GM23338 (cell line): ENCODE results near the gene EVA1B. TPM values are rescaled to one million over a fixed set of nuclear protein-coding genes. Genes with fewer than 3 reads are reported as not detected.

Source experiments
- ATAC-seq: fragments of 200-7000 bp; cut with Tn5 transposase; 3 replicates; pipeline ENCODE4 v1.9.1; 2020
- DNase-seq: peaks from one replicate; pipeline ENCODE4 v3.0.0-alpha.2; 2015; ENCODE audit warnings: low spot score
- H2AFZ ChIP-seq: fragments of 200-600 bp; sonication (generic); 2 replicates; pipeline ENCODE4 v1.8.0; 2016; ENCODE audit warnings: antibody characterized with exemption, mild to moderate bottlenecking, moderate library complexity
- H3F3A ChIP-seq: fragments of 200-600 bp; sonication (generic); replicated peaks from 2 replicates; pipeline ENCODE4 v1.8.0; 2017; ENCODE audit warnings: antibody characterized with exemption, mixed run types, low read depth
- H3K27ac ChIP-seq: fragments of 200-600 bp; sonication (generic); 2 replicates; pipeline ENCODE4 v1.6.1; 2016; ENCODE audit warnings: low read depth
- H3K27me3 ChIP-seq: fragments of 200-600 bp; sonication (generic); 2 replicates; pipeline ENCODE4 v1.8.0; 2016; ENCODE audit warnings: mild to moderate bottlenecking, mixed run types, moderate library complexity; ENCODE audit not compliant: insufficient read depth
- H3K36me3 ChIP-seq: fragments of 200-600 bp; sonication (generic); 2 replicates; pipeline ENCODE4 v1.8.0; 2016; ENCODE audit warnings: mild to moderate bottlenecking; ENCODE audit not compliant: insufficient read depth
- H3K4me1 ChIP-seq: fragments of 200-600 bp; sonication (generic); 2 replicates; pipeline ENCODE4 v1.8.0; 2016; ENCODE audit warnings: mild to moderate bottlenecking, moderate library complexity; ENCODE audit not compliant: insufficient read depth
- H3K4me2 ChIP-seq: fragments of 200-600 bp; sonication (generic); 2 replicates; pipeline ENCODE4 v1.7.1; 2017; ENCODE audit warnings: mixed run types
- H3K4me3 ChIP-seq: fragments of 200-600 bp; sonication (generic); 2 replicates; pipeline ENCODE4 v1.6.1; 2016; ENCODE audit warnings: mixed run types
- H3K79me2 ChIP-seq: fragments of 200-600 bp; sonication (generic); replicated peaks from 2 replicates; pipeline ENCODE4 v1.8.0; 2017; ENCODE audit warnings: mild to moderate bottlenecking; ENCODE audit not compliant: insufficient read depth
- H3K9me2 ChIP-seq: fragments of 200-600 bp; sonication (generic); 2 replicates; pipeline ENCODE4 v1.8.0; 2017; ENCODE audit not compliant: insufficient read depth
- H4K20me1 ChIP-seq: fragments of 200-600 bp; sonication (generic); replicated peaks from 2 replicates; pipeline ENCODE4 v1.8.0; 2017; ENCODE audit warnings: mild to moderate bottlenecking; ENCODE audit not compliant: insufficient read depth
- H3K27ac Mint-ChIP-seq: 2 replicates; pipeline ENCODE4 v1.8.0; 2020; ENCODE audit warnings: inconsistent platforms, mild to moderate bottlenecking, moderate library complexity, mixed read lengths
- H3K27me3 Mint-ChIP-seq: 3 replicates; pipeline ENCODE4 v1.8.0; 2022; ENCODE audit warnings: low read depth, mild to moderate bottlenecking, moderate library complexity, mixed read lengths, inconsistent platforms; ENCODE audit not compliant: insufficient read depth, poor library complexity
- H3K36me3 Mint-ChIP-seq: 3 replicates; pipeline ENCODE4 v1.8.0; 2021; ENCODE audit warnings: low read depth, mild to moderate bottlenecking, inconsistent platforms, moderate library complexity, mixed read lengths
- H3K4me1 Mint-ChIP-seq: 3 replicates; pipeline ENCODE4 v1.8.0; 2020; ENCODE audit warnings: mild to moderate bottlenecking, inconsistent platforms, mixed read lengths
- H3K4me3 Mint-ChIP-seq: 3 replicates; pipeline ENCODE4 v1.8.0; 2021; ENCODE audit warnings: moderate library complexity, mild to moderate bottlenecking, inconsistent platforms, mixed read lengths
- H3K9me3 Mint-ChIP-seq: 3 replicates; pipeline ENCODE4 v1.8.0; 2020; ENCODE audit warnings: moderate library complexity, mild to moderate bottlenecking, inconsistent platforms, mixed read lengths
- CREB1 ChIP-seq: fragments of 250-450 bp; sonication (Bioruptor Pico); IDR thresholded peaks from 2 replicates; pipeline ENCODE4 v1.5.0; 2020; ENCODE audit warnings: low read depth, mild to moderate bottlenecking, moderate library complexity
- EZH2 ChIP-seq: fragments of 200-600 bp; sonication (generic); IDR thresholded peaks from one replicate; pipeline ENCODE4 v1.8.0; 2017; ENCODE audit warnings: antibody characterized with exemption, mild to moderate bottlenecking, low read depth; ENCODE audit not compliant: unreplicated experiment
- EZH2phosphoT487 ChIP-seq: fragments of 200-600 bp; sonication (generic); IDR thresholded peaks from one replicate; pipeline ENCODE4 v1.8.1; 2018; ENCODE audit warnings: antibody characterized with exemption; ENCODE audit not compliant: unreplicated experiment
- JUNB ChIP-seq: IDR thresholded peaks from one replicate; pipeline ENCODE4 v1.6.1; 2016; ENCODE audit warnings: antibody characterized with exemption; ENCODE audit not compliant: unreplicated experiment
- NANOG ChIP-seq: IDR thresholded peaks from 2 replicates; pipeline ENCODE4 v1.6.1; 2016; ENCODE audit warnings: antibody characterized with exemption, borderline replicate concordance
- POLR2AphosphoS5 ChIP-seq: IDR thresholded peaks from 2 replicates; pipeline ENCODE4 v1.6.1; 2016; ENCODE audit warnings: antibody characterized with exemption, low read depth
- REST ChIP-seq: IDR thresholded peaks from one replicate; pipeline ENCODE4 v1.6.1; 2018; ENCODE audit warnings: antibody characterized with exemption; ENCODE audit not compliant: unreplicated experiment
- STAT1 ChIP-seq: IDR thresholded peaks from one replicate; pipeline ENCODE4 v1.6.1; 2016; ENCODE audit warnings: antibody characterized with exemption; ENCODE audit not compliant: unreplicated experiment
- ZNF114 ChIP-seq: fragments of 250-450 bp; sonication (Bioruptor Pico); IDR thresholded peaks from 2 replicates; pipeline ENCODE4 v1.5.0; 2020; ENCODE audit warnings: mild to moderate bottlenecking, moderate library complexity
- ZNF331 ChIP-seq: fragments of 250-450 bp; sonication (Bioruptor Pico); IDR thresholded peaks from 2 replicates; pipeline ENCODE4 v1.5.0; 2020; ENCODE audit warnings: low read depth, mild to moderate bottlenecking, moderate library complexity
- ZNF462 ChIP-seq: fragments of 250-450 bp; sonication (Bioruptor Pico); IDR thresholded peaks from 2 replicates; pipeline ENCODE4 v1.5.0; 2020; ENCODE audit warnings: mild to moderate bottlenecking, moderate library complexity
- polyA plus RNA-seq: library from polyadenylated mRNA; unstranded; fragments of >200 nt; fragmentation: Nextera tagmentation; extraction: Ambion mirVana; gene quantifications from 2 replicates; pipeline ENCODE4 v1.2.1, GENCODE V29; 2016
- total RNA-seq: library from RNA; depleted of rRNA; stranded (reverse); fragments of >200 nt; shearing (Covaris generic); gene quantifications from 2 replicates; pipeline ENCODE4 v1.2.3, GENCODE V29; 2014
- TF ChIP-seq, protein P1 (sequence below): IDR thresholded peaks from 2 replicates; pipeline ENCODE4 v1.6.1; 2016; ENCODE audit warnings: antibody characterized with exemption

Gene EVA1B
- total and polyA plus RNA-seq, 2 experiments from 2014 or later = 9.2 to 27.3 TPM

DNA sequence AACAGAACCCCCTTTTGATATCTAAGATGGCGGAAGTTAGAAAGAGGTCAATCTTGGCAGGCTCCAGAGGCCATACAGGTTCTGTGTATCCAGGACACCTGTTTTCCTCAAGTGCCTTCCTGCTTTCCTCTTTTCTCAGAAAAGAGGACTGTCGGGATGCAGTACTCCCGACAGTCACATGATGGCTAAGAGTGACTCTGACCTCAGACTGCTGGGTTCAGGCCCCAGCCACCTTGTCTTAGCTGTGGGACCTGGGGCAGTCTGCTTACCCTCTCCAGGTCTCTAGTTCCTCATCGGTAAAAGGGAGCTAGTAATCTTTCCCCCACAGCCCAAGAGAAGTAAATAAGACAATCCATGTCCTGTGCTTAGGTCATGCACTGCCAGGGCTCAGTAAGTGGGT lies 32.4 kb upstream of the EVA1B start:
- peak; percentile 80 for ATAC-seq
- H3K27ac ChIP-seq = no peak overlapping the region

More for the DNA sequence above, 32.4 kb upstream of the EVA1B start:
- no peaks in the 10 kb centered on the region for H3K79me2 ChIP-seq
- H4K20me1 ChIP-seq = no peaks in the 10 kb centered on the region; the same call in 1 of the 2 replicates
- no peak overlapping the region for H3K4me2 ChIP-seq
- no peak overlapping the region for H3K4me3 ChIP-seq
- no peak for TF ChIP-seq JUNB
- no peak for TF ChIP-seq STAT1
- TF ChIP-seq EZH2phosphoT487 = no peak
- TF ChIP-seq ZNF462 (CRISPR knock-in tag) = no peak
- no peak for TF ChIP-seq EZH2
- TF ChIP-seq CREB1 = no peak
- TF ChIP-seq NANOG = no peak
- no peak for TF ChIP-seq ZNF114 (CRISPR knock-in tag)
- TF ChIP-seq REST = no peak
- TF ChIP-seq ZNF331 = no peak
- TF ChIP-seq, protein P1, sequence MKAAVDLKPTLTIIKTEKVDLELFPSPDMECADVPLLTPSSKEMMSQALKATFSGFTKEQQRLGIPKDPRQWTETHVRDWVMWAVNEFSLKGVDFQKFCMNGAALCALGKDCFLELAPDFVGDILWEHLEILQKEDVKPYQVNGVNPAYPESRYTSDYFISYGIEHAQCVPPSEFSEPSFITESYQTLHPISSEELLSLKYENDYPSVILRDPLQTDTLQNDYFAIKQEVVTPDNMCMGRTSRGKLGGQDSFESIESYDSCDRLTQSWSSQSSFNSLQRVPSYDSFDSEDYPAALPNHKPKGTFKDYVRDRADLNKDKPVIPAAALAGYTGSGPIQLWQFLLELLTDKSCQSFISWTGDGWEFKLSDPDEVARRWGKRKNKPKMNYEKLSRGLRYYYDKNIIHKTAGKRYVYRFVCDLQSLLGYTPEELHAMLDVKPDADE = no peak
- no peak for TF ChIP-seq POLR2AphosphoS5
- peaks cover 5% of the 10 kb centered on the region; the same call in 1 of the 2 replicates for H3K4me1 ChIP-seq
- peaks cover 13% of the 10 kb centered on the region for H3K4me1 Mint-ChIP-seq
- H3K9me3 Mint-ChIP-seq = no peaks in the 10 kb centered on the region
- H2AFZ ChIP-seq = no peak overlapping the region
- no peak overlapping the region for H3K4me3 Mint-ChIP-seq
- H3K27me3 ChIP-seq = no peaks in the 10 kb centered on the region
- no peak overlapping the region for H3K27ac Mint-ChIP-seq
- peaks cover 55% of the 10 kb centered on the region for H3K36me3 Mint-ChIP-seq
- no peaks in the 10 kb centered on the region for H3F3A ChIP-seq
- H3K27me3 Mint-ChIP-seq = no peaks in the 10 kb centered on the region
- H3K36me3 ChIP-seq = peaks cover 3% of the 10 kb centered on the region; the same call in 1 of the 2 replicates
- DNase-seq = peak; percentile 35
- H3K9me2 ChIP-seq = no peaks in the 10 kb centered on the region
